Left ventricle myocardium inferior (tissue), 1 donor: Measurements from ENCODE around the gene UGT8. TPM values are rescaled to one million over a fixed set of nuclear protein-coding genes. Genes with fewer than 3 reads are reported as not detected.

Source experiments
- DNase-seq: peaks from one replicate; pipeline ENCODE4 v3.0.0-alpha.2; 2020
- H3K27ac ChIP-seq: fragments of 200-600 bp; replicated peaks from 2 replicates; pipeline ENCODE4 v1.8.0; 2021
- H3K27me3 ChIP-seq: fragments of 200-600 bp; 2 replicates; pipeline ENCODE4 v1.8.0; 2021; ENCODE audit warnings: low read depth
- H3K36me3 ChIP-seq: fragments of 200-600 bp; 2 replicates; pipeline ENCODE4 v1.8.0; 2021
- H3K4me1 ChIP-seq: fragments of 200-600 bp; 2 replicates; pipeline ENCODE4 v1.8.0; 2021
- H3K4me3 ChIP-seq: fragments of 200-600 bp; 2 replicates; pipeline ENCODE4 v1.8.0; 2021; ENCODE audit warnings: mild to moderate bottlenecking, moderate library complexity
- H3K9me3 ChIP-seq: fragments of 200-600 bp; replicated peaks from 2 replicates; pipeline ENCODE4 v1.8.0; 2021
- CTCF ChIP-seq: fragments of 200-600 bp; IDR thresholded peaks from 2 replicates; pipeline ENCODE4 v1.8.0; 2021; ENCODE audit warnings: antibody characterized with exemption, mild to moderate bottlenecking, borderline replicate concordance
- intact Hi-C: fragments of 100-400 bp; cut with micrococcal nuclease; formaldehyde crosslinking; loops from one replicate; pipeline ENCODE4 v1.11.0; 2022
- microRNA-seq: library from miRNA; unstranded; fragments of <30 nt; microRNA quantifications from one replicate; pipeline ENCODE4 v1.2.0, GENCODE V29; 2020
- total RNA-seq: library from RNA; stranded (reverse); fragmentation: NEBNext Ultra II Directional; extraction: Animal tissue kit (Norgen Biotek cat#: 25700); gene quantifications from one replicate; pipeline ENCODE4 v1.2.1, GENCODE V29; 2021
- donor health status: DM: no; HTN: yes; CAD: no; lungs with severe emphysema.

UGT8 gene
- total RNA-seq, 1 donor from 2014 or later, result not detected

- Histone ChIP-seq H3K36me3 (no peaks in the 10 kb centered on the region), H3K4me3 (no peak overlapping the region), H3K9me3 (no peaks in the 10 kb centered on the region), H3K27me3 (no peaks in the 10 kb centered on the region), H3K27ac (no peak overlapping the region), H3K4me1 (no peaks in the 10 kb centered on the region)
- no peak for DNase-seq
- intact Hi-C loops, result no loop called here
- TF ChIP-seq CTCF, result no peak
These were observed 126.5 kb downstream of the UGT8 start for GRCh38 chr4:114725066-114725465.

GRCh38 chr4:114727461-114727860, 128.9 kb downstream of the UGT8 start:
- Histone ChIP-seq H3K27ac (no peak overlapping the region), H3K27me3 (peaks cover 2% of the 10 kb centered on the region), H3K9me3 (no peaks in the 10 kb centered on the region), H3K36me3 (no peaks in the 10 kb centered on the region), H3K4me3 (no peak overlapping the region), H3K4me1 (no peaks in the 10 kb centered on the region)
- no peak for TF ChIP-seq CTCF
- intact Hi-C loops, result no loop called here
- DNase-seq, result no peak

Small RNA genes lying within 50 kb of the gene (microRNA-seq; reads per million reads assigned to microRNA genes)
- gene MIR577, result not detected
